Neural cell (in vitro differentiated cells): ENCODE data around the gene TXK. TPM values are rescaled to one million over a fixed set of nuclear protein-coding genes. Genes with fewer than 3 reads are reported as not detected.

Experiments
- H2AFZ ChIP-seq: fragments of 200-600, 300-800 bp; sonication (generic), shearing (Covaris generic); 2 replicates; pipeline ENCODE4 v1.6.0; 2014; ENCODE audit warnings: low read depth, mild to moderate bottlenecking, antibody characterized with exemption, low read length, moderate library complexity
- H3F3A ChIP-seq: fragments of 200-600 bp; shearing (Covaris generic); 2 replicates; pipeline ENCODE4 v1.6.1; 2016; ENCODE audit warnings: mild to moderate bottlenecking, moderate library complexity, mixed read lengths, antibody characterized with exemption, low read length; ENCODE audit not compliant: insufficient read depth, poor library complexity, severe bottlenecking
- H3K27ac ChIP-seq: fragments of 200-600, 300-800 bp; sonication (generic), shearing (Covaris generic); 2 replicates; pipeline ENCODE4 v1.5.1; 2014; ENCODE audit warnings: mild to moderate bottlenecking, low read length, moderate library complexity
- H3K27me3 ChIP-seq: fragments of 300-800, 200-600 bp; sonication (generic), shearing (Covaris generic); 2 replicates; pipeline ENCODE4 v1.6.0; 2014; ENCODE audit warnings: mild to moderate bottlenecking, low read depth, low read length, moderate library complexity; ENCODE audit not compliant: insufficient read depth
- H3K36me3 ChIP-seq: fragments of 300-800, 200-600 bp; sonication (generic), shearing (Covaris generic); 2 replicates; pipeline ENCODE4 v1.5.1; 2014; ENCODE audit warnings: mild to moderate bottlenecking, antibody characterized with exemption, low read length, moderate library complexity; ENCODE audit not compliant: insufficient read depth
- H3K4me2 ChIP-seq: fragments of 300-800, 200-600 bp; sonication (generic), shearing (Covaris generic); 2 replicates; pipeline ENCODE4 v1.6.0; 2014; ENCODE audit warnings: mild to moderate bottlenecking, low read length
- H3K4me3 ChIP-seq: fragments of 300-800, 200-600 bp; sonication (generic), shearing (Covaris generic); 2 replicates; pipeline ENCODE4 v1.5.1; 2014; ENCODE audit warnings: mild to moderate bottlenecking, low read length, moderate library complexity
- H3K79me2 ChIP-seq: fragments of 200-600 bp; shearing (Covaris generic); replicated peaks from 2 replicates; pipeline ENCODE4 v1.6.0; 2014; ENCODE audit warnings: mild to moderate bottlenecking, low read length, moderate library complexity; ENCODE audit not compliant: insufficient read depth
- H3K9ac ChIP-seq: fragments of 300-800, 200-600 bp; sonication (generic), shearing (Covaris generic); 2 replicates; pipeline ENCODE4 v1.6.1; 2016; ENCODE audit warnings: mild to moderate bottlenecking, low read length, mixed read lengths
- H3K9me2 ChIP-seq: fragments of 200-600 bp; shearing (Covaris generic); 2 replicates; pipeline ENCODE4 v1.6.1; 2016; ENCODE audit warnings: mild to moderate bottlenecking, low read length, mixed read lengths; ENCODE audit not compliant: insufficient read depth
- H3K9me3 ChIP-seq: fragments of 200-600, 300-800 bp; sonication (generic), shearing (Covaris generic); 2 replicates; pipeline ENCODE4 v1.6.1; 2016; ENCODE audit warnings: mild to moderate bottlenecking, mixed run types, low read length, moderate library complexity, mixed read lengths
- H4K20me1 ChIP-seq: fragments of 200-600 bp; shearing (Covaris generic); 2 replicates; pipeline ENCODE4 v1.6.1; 2016; ENCODE audit warnings: mild to moderate bottlenecking, mixed run types; ENCODE audit not compliant: insufficient read depth
- EP300 ChIP-seq: fragments of 450-650 bp; conservative IDR thresholded peaks from 2 replicates; pipeline ENCODE4 v1.6.1; 2014; ENCODE audit warnings: antibody characterized with exemption, mild to moderate bottlenecking, moderate library complexity; ENCODE audit not compliant: poor library complexity, severe bottlenecking
- EZH2 ChIP-seq: fragments of 200-600, 300-800 bp; shearing (Covaris generic), sonication (generic); IDR thresholded peaks from 2 replicates; pipeline ENCODE4 v1.6.1; 2014; ENCODE audit warnings: antibody characterized with exemption, low read length, borderline replicate concordance, mild to moderate bottlenecking; ENCODE audit not compliant: insufficient read depth, poor library complexity, severe bottlenecking
- MXI1 ChIP-seq: fragments of 450-650 bp; conservative IDR thresholded peaks from 2 replicates; pipeline ENCODE4 v1.6.1; 2014; ENCODE audit warnings: antibody characterized with exemption, mild to moderate bottlenecking; ENCODE audit not compliant: poor library complexity, severe bottlenecking
- POLR2AphosphoS5 ChIP-seq: IDR thresholded peaks from 2 replicates; pipeline ENCODE4 v1.6.1; 2012
- RAD21 ChIP-seq: fragments of 450-650 bp; conservative IDR thresholded peaks from 2 replicates; pipeline ENCODE4 v1.6.1; 2014; ENCODE audit warnings: antibody characterized with exemption, mild to moderate bottlenecking, moderate library complexity
- REST ChIP-seq: IDR thresholded peaks from 2 replicates; pipeline ENCODE4 v1.6.1; 2012; ENCODE audit warnings: borderline replicate concordance
- SMC3 ChIP-seq: fragments of 450-650 bp; conservative IDR thresholded peaks from 2 replicates; pipeline ENCODE4 v1.6.1; 2014; ENCODE audit warnings: antibody characterized with exemption, mild to moderate bottlenecking, moderate library complexity; ENCODE audit not compliant: poor library complexity
- TAF1 ChIP-seq: IDR thresholded peaks from 2 replicates; pipeline ENCODE4 v1.6.1; 2012; ENCODE audit warnings: low read depth
- polyA plus RNA-seq: library from polyadenylated mRNA; depleted of rRNA; stranded (reverse); fragments of >200 nt; gene quantifications from 2 replicates; pipeline ENCODE4 v1.2.3, GENCODE V29; 2014
- TF ChIP-seq, protein P1 (sequence below): fragments of 450-650 bp; IDR thresholded peaks from 2 replicates; pipeline ENCODE4 v1.5.1; 2014; ENCODE audit warnings: antibody characterized with exemption, mild to moderate bottlenecking, moderate library complexity; ENCODE audit not compliant: poor library complexity, severe bottlenecking

TXK gene
- polyA plus RNA-seq, 1 donor from 2014 or later = not detected

- Histone ChIP-seq H3K36me3 (no peaks in the 10 kb centered on the region), H3K27ac (no peak overlapping the region), H3K4me2 (no peak overlapping the region), H3K9me3 (no peaks in the 10 kb centered on the region), H3K9ac (no peak overlapping the region), H3K27me3 (no peaks in the 10 kb centered on the region), H3K9me2 (no peaks in the 10 kb centered on the region), H4K20me1 (no peaks in the 10 kb centered on the region), H3K4me3 (no peak overlapping the region), H2AFZ (no peak overlapping the region), H3F3A (no peaks in the 10 kb centered on the region), H3K79me2 (no peaks in the 10 kb centered on the region)
- TF ChIP-seq MXI1 (no peak), TAF1 (no peak), EP300 (no peak), RAD21 (no peak), POLR2AphosphoS5 (no peak), EZH2 (no peak), SMC3 (no peak), REST (no peak)
- TF ChIP-seq, protein P1, sequence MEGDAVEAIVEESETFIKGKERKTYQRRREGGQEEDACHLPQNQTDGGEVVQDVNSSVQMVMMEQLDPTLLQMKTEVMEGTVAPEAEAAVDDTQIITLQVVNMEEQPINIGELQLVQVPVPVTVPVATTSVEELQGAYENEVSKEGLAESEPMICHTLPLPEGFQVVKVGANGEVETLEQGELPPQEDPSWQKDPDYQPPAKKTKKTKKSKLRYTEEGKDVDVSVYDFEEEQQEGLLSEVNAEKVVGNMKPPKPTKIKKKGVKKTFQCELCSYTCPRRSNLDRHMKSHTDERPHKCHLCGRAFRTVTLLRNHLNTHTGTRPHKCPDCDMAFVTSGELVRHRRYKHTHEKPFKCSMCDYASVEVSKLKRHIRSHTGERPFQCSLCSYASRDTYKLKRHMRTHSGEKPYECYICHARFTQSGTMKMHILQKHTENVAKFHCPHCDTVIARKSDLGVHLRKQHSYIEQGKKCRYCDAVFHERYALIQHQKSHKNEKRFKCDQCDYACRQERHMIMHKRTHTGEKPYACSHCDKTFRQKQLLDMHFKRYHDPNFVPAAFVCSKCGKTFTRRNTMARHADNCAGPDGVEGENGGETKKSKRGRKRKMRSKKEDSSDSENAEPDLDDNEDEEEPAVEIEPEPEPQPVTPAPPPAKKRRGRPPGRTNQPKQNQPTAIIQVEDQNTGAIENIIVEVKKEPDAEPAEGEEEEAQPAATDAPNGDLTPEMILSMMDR = no peak
Observed at GRCh38 chr4:48112017-48112667, 21.9 kb downstream of the TXK start.

GRCh38 chr4:48110452-48110978, 23.5 kb downstream of the TXK start:
- H3K27me3 ChIP-seq = no peaks in the 10 kb centered on the region
- no peak overlapping the region for H3K9ac ChIP-seq
- no peaks in the 10 kb centered on the region for H3K9me3 ChIP-seq
- no peaks in the 10 kb centered on the region for H3F3A ChIP-seq
- H2AFZ ChIP-seq = no peak overlapping the region
- H4K20me1 ChIP-seq = no peaks in the 10 kb centered on the region
- no peak overlapping the region for H3K27ac ChIP-seq
- H3K36me3 ChIP-seq = no peaks in the 10 kb centered on the region
- no peak overlapping the region for H3K4me2 ChIP-seq
- H3K4me3 ChIP-seq = no peak overlapping the region
- TF ChIP-seq, protein P1 = no peak
- TF ChIP-seq RAD21 (no peak), REST (no peak), POLR2AphosphoS5 (no peak), TAF1 (no peak), EP300 (no peak), EZH2 (no peak), SMC3 (no peak), MXI1 (no peak)
- no peaks in the 10 kb centered on the region for H3K79me2 ChIP-seq
- H3K9me2 ChIP-seq = no peaks in the 10 kb centered on the region
